ENCODE results near the gene CYB5RL. TPM values are rescaled to one million over a fixed set of nuclear protein-coding genes. Genes with fewer than 3 reads are reported as not detected.

Gene CYB5RL
- polyA plus RNA-seq, 1 donor (not counting 4 experiments of a cell fraction or from before 2014, with no cell fraction given) = 1.3 TPM

- dilution Hi-C loops (cut with MboI; ENCODE audit: extremely low pct_ligation_motif_present, low sequenced_read_pairs) = no loop called here
- no peak overlapping the region for H3K27ac ChIP-seq (ENCODE audit: control insufficient read depth, insufficient read depth, low read length)
- H3K9me1 ChIP-seq (ENCODE audit: control insufficient read depth, extremely low read depth, insufficient read depth, low read length) = no peaks in the 10 kb centered on the region
- TF ChIP-seq CTCF (optimal IDR thresholded peaks at IDR 0.05 in 1 of 3, IDR thresholded peaks at IDR 0.05 in 1 of 3, conservative IDR thresholded peaks at IDR 0.05 in 1 of 3; ENCODE audit: extremely low read depth in 1 of 3, insufficient read depth in 2 of 3, low read length in 3 of 3) (no peak), EZH2 (IDR thresholded peaks at IDR 0.05; ENCODE audit: low read length) (no peak)
- H3K9ac ChIP-seq (ENCODE audit: control insufficient read depth, extremely low read depth, insufficient read depth, low read length) = no peak overlapping the region
- H3K27me3 ChIP-seq (ENCODE audit: control insufficient read depth, extremely low read depth, insufficient read depth, low read length) = no peaks in the 10 kb centered on the region
- no peak overlapping the region for H2AFZ ChIP-seq (ENCODE audit: control insufficient read depth, low read length)
- no peaks in the 10 kb centered on the region for H3K4me1 ChIP-seq (ENCODE audit: control insufficient read depth, extremely low read depth, insufficient read depth, low read length)
- H3K4me3 ChIP-seq (ENCODE audit: control insufficient read depth in 2 of 3, extremely low read depth in 1 of 3, insufficient read depth in 2 of 3, low read depth in 1 of 3, low read length in 3 of 3) = no peak overlapping the region
- no peak overlapping the region for H3K4me2 ChIP-seq (ENCODE audit: control insufficient read depth, extremely low read depth, insufficient read depth, low read depth, low read length)
- H3K36me3 ChIP-seq (ENCODE audit: control insufficient read depth in 2 of 2, extremely low read depth in 1 of 2, insufficient read depth in 2 of 2, low read length in 2 of 2) = no peaks in the 10 kb centered on the region
- H3K79me2 ChIP-seq (ENCODE audit: control insufficient read depth, insufficient read depth, low read length) = no peaks in the 10 kb centered on the region
- DNase-seq (ENCODE audit: low read depth, low spot score) = no peak
- H3K9me3 ChIP-seq (ENCODE audit: control insufficient read depth, low read depth, low read length) = no peaks in the 10 kb centered on the region
- FAIRE-seq = no peak
- no peaks in the 10 kb centered on the region for H4K20me1 ChIP-seq (ENCODE audit: control insufficient read depth, extremely low read depth, insufficient read depth, low read length)
Observed at GRCh38 chr1:54174106-54174505, 25.7 kb downstream of the CYB5RL start.

DNA sequence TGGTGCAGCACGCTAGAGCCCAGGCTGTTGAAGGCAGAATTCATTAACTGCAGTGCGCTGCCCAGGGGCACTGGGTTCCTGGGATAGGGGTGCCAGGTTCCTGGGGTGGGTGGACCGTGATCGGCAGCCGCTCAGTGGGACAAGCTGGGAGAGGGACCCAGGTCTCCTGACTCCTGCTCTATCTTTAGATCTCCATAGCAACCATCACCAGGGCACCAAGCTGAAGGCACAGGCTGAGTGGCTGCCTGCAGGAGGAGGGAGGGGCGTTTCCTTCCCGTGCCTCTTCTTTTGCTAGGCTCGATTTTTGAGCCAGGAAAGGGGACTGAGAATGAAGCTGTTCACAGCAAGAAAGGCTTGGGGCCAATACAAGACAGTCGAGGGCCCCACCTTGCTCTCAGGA is 26.1 kb downstream of the CYB5RL start:
- no peaks in the 10 kb centered on the region for H4K20me1 ChIP-seq (ENCODE audit: control insufficient read depth, extremely low read depth, insufficient read depth, low read length)
- no peak overlapping the region for H2AFZ ChIP-seq (ENCODE audit: control insufficient read depth, low read length)
- H3K4me1 ChIP-seq (ENCODE audit: control insufficient read depth, extremely low read depth, insufficient read depth, low read length) = peaks cover 3% of the 10 kb centered on the region
- H3K9me1 ChIP-seq (ENCODE audit: control insufficient read depth, extremely low read depth, insufficient read depth, low read length) = no peaks in the 10 kb centered on the region
- no peak overlapping the region for H3K9ac ChIP-seq (ENCODE audit: control insufficient read depth, extremely low read depth, insufficient read depth, low read length)
- H3K27ac ChIP-seq (ENCODE audit: control insufficient read depth, insufficient read depth, low read length) = no peak overlapping the region
- no peak overlapping the region for H3K4me3 ChIP-seq (ENCODE audit: control insufficient read depth in 2 of 3, extremely low read depth in 1 of 3, insufficient read depth in 2 of 3, low read depth in 1 of 3, low read length in 3 of 3)
- FAIRE-seq = no peak
- H3K4me2 ChIP-seq (ENCODE audit: control insufficient read depth, extremely low read depth, insufficient read depth, low read depth, low read length) = no peak overlapping the region
- H3K9me3 ChIP-seq (ENCODE audit: control insufficient read depth, low read depth, low read length) = no peaks in the 10 kb centered on the region
- DNase-seq (ENCODE audit: low read depth, low spot score) = no peak
- no peaks in the 10 kb centered on the region for H3K36me3 ChIP-seq (ENCODE audit: control insufficient read depth in 2 of 2, extremely low read depth in 1 of 2, insufficient read depth in 2 of 2, low read length in 2 of 2)
- no peak for TF ChIP-seq CTCF (optimal IDR thresholded peaks at IDR 0.05 in 1 of 3, IDR thresholded peaks at IDR 0.05 in 1 of 3, conservative IDR thresholded peaks at IDR 0.05 in 1 of 3; ENCODE audit: extremely low read depth in 1 of 3, insufficient read depth in 2 of 3, low read length in 3 of 3)
- TF ChIP-seq EZH2 (IDR thresholded peaks at IDR 0.05; ENCODE audit: low read length) = no peak
- no peaks in the 10 kb centered on the region for H3K27me3 ChIP-seq (ENCODE audit: control insufficient read depth, extremely low read depth, insufficient read depth, low read length)
- dilution Hi-C loops (cut with MboI; ENCODE audit: extremely low pct_ligation_motif_present, low sequenced_read_pairs) = no loop called here
- no peaks in the 10 kb centered on the region for H3K79me2 ChIP-seq (ENCODE audit: control insufficient read depth, insufficient read depth, low read length)
